NB4 (cell line): ENCODE measurements around the gene CDKAL1.

ENCODE experiments used
- MYC ChIP-seq: IDR thresholded peaks from 2 replicates; pipeline ENCODE4 v1.6.1; 2011; ENCODE audit warnings: low read depth, low read length
- POLR2A ChIP-seq: IDR thresholded peaks from 2 replicates; pipeline ENCODE4 v1.6.1; 2011; ENCODE audit warnings: mild to moderate bottlenecking; ENCODE audit not compliant: insufficient read length; ENCODE audit errors: extremely low read depth
- TF ChIP-seq, protein P1 (sequence below): IDR thresholded peaks from one replicate; pipeline ENCODE4 v1.5.1; 2012; ENCODE audit warnings: low read depth, low read length
- TF ChIP-seq, protein P2 (sequence below): IDR thresholded peaks from 2 replicates; pipeline ENCODE4 v1.6.1; 2011; ENCODE audit warnings: low read depth, low read length

DNA sequence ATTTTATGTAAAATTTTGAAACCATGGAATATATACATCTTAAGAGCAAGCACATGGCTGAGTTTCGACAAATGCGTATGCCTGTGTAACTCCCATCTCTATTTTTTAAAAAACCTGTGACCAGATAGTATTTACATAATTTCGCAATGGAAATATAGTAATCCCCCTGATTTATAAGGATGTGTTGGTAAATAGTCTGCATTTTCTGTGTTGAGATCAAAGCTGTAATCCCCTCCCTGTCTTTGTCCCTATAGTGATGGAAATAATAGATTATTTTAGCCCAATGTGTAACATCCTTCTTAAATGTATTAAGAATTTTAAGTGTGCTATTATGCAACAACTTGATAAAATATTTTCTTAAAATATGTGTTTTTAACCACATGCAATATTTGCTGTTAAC is 267.3 kb downstream of the CDKAL1 start:
- TF ChIP-seq MYC, result no peak
- TF ChIP-seq, protein P1, sequence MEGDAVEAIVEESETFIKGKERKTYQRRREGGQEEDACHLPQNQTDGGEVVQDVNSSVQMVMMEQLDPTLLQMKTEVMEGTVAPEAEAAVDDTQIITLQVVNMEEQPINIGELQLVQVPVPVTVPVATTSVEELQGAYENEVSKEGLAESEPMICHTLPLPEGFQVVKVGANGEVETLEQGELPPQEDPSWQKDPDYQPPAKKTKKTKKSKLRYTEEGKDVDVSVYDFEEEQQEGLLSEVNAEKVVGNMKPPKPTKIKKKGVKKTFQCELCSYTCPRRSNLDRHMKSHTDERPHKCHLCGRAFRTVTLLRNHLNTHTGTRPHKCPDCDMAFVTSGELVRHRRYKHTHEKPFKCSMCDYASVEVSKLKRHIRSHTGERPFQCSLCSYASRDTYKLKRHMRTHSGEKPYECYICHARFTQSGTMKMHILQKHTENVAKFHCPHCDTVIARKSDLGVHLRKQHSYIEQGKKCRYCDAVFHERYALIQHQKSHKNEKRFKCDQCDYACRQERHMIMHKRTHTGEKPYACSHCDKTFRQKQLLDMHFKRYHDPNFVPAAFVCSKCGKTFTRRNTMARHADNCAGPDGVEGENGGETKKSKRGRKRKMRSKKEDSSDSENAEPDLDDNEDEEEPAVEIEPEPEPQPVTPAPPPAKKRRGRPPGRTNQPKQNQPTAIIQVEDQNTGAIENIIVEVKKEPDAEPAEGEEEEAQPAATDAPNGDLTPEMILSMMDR, result no peak
- TF ChIP-seq POLR2A, result no peak
- TF ChIP-seq, protein P2, sequence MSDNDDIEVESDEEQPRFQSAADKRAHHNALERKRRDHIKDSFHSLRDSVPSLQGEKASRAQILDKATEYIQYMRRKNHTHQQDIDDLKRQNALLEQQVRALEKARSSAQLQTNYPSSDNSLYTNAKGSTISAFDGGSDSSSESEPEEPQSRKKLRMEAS, result no peak
